Activated T-cell treated with anti-CD3 and anti-CD28 coated beads, Interleukin-2, amount 50 U/mL, for 1 hour (primary cell): ENCODE data around the gene HYKK.
"Not testable (repeated sequence)": the region's sequence is repeated elsewhere in the genome, so short reads cannot be mapped to it uniquely, and the experiment has no call there.

ENCODE experiments used
- DNase-seq: peaks from one replicate; pipeline ENCODE4 v3.0.0-alpha.2; 2020

Gene HYKK

DNA sequence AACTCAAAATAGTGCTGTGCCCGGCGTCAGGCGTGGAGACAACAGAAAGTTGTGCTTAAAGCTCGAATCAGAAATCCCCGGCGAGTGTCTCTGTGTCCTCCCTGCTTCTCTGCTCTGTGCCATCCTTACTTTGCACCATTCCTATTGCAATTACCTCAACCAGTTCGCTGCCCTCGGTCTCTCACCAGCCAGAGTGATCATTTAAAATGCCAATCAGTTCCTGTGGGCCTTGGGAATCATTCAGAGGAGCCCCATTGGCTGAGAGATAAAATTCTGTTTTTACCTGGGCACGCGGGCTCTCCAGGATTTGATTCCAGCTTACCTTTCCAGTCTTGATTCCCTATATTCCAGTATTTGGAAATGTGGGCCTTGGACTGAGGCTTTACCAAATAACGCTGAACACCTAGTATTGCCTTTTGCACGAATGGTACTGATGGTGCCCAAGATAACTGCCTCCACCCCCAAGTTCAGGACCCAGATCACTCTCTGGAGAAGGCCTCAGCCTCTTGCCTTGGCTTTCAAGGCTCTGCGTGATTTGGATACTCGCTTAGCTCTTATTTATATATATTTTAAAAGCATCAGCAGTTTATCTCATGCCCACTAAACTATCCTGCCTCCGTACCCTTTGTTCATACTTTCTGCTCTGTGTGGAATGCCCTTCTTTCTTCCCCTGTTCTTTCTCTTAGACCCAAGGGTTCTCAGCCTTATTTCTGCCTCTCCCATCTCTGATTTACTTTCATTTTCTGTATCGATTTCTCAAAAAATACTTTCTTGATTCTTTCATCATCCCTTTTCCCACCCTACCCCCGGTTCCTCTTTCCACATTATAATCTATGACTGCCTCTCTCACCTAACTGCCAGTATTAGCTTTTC lies 33.7 kb downstream of the HYKK start:
- no peak for DNase-seq

DNA sequence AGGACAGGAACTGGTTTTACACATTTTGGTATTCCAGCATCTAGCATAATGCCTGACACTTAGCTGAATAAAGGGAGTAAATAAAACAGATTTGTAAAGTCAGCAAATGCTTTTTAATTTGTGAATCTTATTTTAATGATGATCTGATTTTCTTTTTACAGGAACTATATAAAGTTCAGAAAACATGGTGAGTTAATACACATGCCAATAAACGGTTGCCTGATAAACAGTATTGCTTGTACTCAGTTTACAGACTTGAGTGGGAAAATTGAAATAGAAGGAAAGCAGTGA lies 34.3 kb downstream of the HYKK start:
- no peak for DNase-seq

DNA sequence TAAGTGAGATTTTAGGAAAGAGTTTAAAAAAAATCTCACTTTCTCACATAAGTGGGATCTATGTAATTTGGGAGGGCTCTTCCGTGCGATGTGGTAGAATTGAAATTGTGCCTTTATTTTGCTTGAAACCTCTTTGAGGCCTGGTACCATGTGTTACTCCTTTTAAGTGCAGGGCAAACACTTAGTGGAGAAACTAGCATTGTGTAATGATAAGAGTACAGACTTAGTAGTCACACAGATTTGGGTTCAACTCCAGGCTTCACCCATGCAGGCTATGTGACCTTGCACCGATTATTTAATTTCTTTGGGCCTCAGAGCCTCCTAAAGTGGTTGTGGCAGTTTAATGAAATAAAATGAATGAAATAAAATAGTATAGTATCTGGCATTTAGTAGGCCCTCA lies 35.3 kb downstream of the HYKK start:
- no peak for DNase-seq

DNA sequence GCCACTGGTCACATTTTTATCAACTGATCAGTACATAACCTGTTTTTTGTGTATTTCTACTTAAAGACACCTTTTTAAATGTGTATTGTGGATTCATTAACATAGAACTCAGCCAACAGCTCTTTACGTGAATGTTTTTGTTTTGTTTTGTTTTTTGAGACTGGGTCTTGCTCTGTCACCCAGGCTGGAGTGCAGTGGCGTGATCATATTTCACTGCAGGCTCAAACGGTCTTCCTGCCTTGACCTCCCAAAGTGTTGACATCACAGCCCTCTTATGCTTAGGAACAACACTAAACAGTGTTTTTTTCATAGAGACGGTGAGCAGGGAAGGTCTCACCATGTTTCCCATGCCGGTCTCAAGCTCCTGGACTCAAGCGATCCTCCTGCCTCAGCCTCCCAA lies 42.8 kb downstream of the HYKK start:
- no peak for DNase-seq

DNA sequence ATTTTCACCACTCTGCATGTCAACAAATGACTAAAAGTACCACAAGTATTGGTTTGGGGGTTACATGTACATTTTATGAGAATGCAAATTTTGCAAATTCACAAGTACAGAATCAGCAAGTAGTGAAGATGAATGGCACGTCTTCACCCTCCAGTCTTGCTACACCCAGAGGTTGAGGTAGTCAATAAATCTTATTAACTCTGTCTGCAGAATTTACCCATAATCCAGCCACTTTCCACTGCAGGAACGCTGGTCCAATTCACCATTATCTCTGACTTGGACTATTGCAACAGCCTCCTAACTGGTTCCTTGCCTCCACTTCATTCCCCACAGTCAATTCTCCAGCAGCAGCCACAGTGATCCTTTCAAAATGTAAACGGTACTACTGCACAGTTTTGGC lies 43.4 kb downstream of the HYKK start:
- no peak for DNase-seq

DNA sequence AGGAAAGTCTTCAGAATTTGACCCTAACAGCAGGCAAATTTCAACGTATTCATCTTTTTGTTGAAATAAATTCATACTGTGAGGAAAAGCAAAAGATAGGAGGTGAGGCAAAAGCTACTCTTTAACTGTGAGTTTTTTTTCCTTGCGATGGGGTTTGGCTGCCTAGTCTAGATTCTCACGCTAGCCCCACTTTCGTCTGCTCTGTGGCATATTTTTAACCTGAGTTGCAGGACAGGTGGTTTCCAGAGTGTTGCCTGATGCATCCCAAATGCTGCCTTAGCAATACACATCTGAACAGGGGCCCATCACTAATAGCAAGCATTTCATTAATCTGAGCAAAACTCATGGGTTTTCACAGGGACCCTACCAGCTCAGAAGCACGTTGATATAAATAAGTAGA lies 44.5 kb downstream of the HYKK start:
- DNase-seq, result no peak

DNA sequence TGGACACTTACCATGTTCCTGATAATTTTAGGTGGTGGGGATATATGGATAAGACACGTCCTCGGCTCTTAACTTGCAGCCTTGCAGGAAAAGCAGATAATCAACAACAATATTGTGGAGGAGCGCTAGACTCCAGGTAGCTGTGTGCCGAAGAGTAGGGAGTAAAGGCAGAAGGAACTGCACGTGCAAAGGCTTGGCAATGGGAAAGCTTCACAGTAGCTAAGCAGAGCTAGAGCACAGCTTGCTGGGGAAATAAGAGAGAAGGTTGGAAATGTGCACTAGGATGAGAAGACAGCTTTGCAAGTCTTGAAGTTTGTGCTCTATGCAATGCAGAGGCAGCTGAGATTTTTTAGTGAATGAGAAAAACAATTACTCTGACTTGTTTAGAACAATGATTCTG lies 45.2 kb downstream of the HYKK start:
- no peak for DNase-seq

DNA sequence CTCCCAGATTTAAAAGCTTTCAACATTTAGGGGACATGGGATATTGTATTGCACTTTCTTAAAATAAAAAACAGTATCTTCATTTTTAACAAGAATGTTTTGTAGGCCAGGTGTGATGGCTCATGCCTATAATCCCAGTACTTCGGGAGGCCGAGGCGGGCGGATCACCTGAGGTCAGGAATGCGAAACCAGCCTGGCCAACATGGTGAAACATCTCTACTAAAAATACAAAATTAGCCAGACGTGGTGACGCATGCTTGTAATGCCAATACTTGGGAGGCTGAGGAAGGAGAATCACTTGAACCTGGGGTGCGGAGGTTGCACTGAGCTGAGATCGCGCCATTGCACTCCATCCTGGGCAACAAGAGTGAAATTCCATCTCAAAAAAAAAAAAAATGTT lies 52.8 kb downstream of the HYKK start:
- DNase-seq, result not testable (repeated sequence)

DNA sequence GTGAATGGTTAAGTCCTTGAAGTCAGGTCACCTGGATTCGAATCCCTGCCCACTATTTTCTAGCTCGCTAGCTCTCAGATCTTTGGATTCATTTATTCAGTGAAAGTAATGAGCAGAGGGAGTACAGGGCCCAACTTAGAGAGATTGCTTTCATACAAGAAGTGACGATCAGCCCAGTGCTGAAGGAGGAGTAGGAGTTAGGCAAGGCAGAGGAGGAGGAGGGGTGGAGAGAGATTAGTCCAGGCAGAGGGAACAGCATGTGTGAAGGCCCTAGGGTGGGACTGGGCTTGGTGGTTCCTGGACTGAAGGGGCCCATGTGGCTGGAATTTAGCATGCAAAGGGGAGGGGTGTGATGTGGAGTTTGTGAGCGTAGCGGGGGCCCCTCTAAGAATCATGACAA lies 54.1 kb downstream of the HYKK start:
- no peak for DNase-seq

DNA sequence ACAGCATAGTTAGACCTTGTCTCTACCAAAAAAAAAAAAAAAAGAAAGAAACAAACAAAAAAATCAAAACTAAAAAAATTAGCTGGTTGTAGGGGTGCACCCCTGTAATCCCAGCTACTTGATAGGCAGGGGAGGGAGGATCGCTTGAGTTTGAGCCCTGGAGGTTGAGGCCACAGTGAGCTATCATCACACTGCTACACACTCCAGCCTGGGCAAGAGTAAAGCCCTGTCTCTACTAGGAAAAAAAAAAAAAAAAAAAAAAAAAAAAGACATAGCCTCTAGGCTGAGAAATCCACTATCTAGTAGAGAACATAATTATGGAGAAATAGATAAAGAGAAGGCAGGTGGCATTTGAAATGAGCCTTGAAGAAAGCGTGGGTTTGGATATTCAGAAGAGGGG lies 55.7 kb downstream of the HYKK start:
- no peak for DNase-seq

DNA sequence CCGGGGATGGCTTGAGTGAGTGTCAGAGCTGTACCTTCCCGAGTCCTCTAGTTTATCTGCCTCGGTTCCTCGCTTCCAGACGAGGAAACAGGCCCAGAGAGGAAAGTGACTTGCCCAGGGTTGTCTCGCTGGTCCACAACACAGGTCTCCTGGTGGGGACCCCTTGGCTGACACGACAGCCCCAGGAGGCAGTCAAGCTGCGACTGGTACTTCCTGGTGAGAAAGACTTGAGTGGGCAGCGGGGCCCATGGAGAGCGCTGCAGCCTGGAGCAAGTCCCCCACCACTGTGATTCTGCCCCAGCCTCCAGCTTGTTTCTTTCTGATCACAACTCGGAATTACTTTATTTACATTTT lies 57.3 kb downstream of the HYKK start:
- DNase-seq, result no peak

DNA sequence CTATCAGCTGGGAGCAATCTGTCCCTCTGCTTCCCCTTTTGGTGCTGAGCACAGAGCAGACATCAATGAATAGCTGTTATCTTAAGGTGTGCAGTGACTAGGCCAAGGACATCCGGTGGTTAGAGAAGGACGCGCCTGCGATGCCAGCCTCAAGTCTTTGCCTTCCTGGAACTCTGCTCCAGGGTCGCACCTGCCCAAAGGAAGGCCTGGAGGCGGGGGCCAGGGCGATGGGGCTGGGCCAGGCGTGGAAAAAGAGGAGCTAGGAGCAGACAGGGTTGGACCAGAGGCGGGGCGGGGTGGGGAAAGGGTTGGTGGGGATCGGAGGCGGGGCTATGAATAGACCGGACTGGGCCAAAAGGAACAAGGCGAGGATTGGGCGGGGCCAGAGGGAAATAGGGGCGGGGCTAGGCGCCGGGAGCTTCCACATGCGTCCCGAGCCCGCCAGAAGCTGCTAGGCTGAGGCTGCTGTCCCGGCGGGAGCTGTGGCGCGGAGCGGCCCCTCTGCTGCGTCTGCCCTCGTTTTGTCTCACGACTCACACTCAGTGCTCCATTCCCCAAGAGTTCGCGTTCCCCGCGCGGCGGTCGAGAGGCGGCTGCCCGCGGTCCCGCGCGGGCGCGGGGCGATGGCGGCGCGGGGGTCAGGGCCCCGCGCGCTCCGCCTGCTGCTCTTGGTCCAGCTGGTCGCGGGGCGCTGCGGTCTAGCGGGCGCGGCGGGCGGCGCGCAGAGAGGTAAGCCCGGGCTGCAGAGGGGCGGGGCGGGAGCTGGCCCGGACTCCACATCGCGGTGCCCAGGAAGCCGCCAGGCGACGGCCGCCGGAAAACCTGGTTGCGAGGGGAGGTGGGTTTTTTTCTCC lies 57.9 kb downstream of the HYKK start, which contains the start of gene CHRNA5:
TSS of gene CHRNA5 (plus strand) at position 424 of the 854 bp plus-strand sequence. CDS start at position 624, 200 bp downstream.
- DNase-seq, result peak; percentile 70

DNA sequence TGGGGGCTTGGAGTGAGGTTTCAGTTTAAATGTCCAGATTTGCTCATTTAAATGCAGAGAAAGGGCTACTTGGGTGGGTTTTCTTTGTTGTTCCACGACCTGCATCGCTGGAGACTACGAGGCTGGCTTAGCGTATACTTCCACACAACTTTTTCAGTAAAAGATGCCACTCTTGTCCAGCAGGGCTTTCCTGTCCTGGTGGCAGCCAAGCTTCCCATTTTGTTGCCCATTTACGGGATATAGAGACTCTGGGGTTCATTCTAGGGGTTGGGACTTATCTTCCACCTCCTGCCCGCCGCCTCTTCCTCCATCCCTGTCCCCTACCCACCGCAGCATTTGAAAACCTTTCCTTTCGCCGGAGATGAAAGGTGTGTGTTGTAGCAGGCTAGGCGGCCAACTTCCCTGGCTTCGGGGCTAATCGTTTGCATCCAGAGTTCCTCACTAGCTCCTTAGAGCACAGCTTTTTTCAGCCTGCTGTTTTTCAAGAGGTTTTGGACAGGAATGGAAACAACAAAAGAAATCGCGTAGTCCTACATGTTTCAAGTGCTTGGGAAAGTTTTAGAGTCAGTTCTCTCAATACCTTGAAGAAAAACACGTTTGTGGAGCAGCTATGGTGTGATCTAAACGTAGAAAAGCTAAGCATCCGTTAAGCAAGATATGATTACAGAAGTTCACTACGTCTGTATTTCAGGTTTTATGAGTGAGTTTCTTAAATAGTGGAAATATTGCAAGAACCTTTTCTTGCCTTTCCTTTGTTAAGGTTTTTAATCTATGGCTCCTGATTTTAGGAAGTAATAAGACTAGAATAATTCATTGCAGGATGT lies 58.8 kb downstream of the HYKK start:
- peak; percentile 21 for DNase-seq

DNA sequence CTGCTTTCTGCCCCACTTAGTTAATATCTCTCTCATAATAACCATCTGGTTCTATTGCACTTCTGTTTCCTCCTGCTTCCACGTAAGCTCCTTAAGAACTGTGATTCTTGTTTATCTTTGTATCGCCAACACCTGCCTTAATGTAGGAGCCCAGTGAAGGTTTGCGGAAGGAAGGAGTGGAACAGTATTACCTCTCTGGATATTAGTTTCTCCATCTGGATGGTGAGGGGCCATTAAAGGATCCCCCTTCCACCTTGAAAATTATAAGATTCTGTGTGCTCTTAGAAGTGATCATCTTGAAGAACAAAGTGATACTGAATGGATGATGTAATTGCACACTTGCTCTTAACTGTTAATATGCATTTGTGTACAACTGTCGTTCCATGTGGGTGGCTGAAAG lies 60.2 kb downstream of the HYKK start:
- no peak for DNase-seq

DNA sequence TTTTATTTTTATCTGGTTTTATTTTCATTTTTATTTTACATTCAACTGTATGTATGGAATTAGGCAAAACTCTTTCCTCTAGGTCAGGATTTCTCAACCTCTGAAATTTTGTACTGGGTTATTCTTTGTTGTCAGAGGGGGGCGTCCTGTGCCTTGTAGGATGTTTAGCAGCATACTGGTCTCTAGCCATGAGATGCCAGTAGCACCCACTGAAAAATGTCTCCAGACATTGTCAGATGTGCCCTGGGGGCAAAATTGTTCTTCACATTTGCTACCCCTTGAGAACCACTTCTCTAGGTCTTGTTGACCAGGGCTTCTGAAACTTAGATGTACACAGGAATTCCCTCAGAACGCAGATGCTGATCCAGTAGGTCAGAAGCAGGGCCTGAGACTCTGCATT lies 63.3 kb downstream of the HYKK start:
- no peak for DNase-seq

DNA sequence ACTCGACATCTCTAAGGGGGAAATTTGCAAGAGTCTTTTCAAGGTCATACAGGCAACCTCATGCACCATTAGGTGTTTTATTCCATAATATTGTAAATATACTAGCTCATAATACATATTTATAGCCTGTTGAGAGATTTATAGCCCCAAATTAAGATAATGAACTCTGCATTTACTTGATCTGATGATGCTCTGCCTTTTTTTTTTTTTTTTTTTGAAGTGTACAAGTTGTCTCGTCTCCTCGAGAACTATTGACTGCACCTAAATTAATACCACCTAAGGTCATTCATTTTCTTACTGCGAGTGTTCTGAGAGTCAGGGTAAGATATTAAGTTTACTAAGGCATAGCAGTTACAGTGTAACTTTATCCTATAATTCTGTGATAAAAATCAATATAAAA lies 64.0 kb downstream of the HYKK start:
- DNase-seq, result no peak

DNA sequence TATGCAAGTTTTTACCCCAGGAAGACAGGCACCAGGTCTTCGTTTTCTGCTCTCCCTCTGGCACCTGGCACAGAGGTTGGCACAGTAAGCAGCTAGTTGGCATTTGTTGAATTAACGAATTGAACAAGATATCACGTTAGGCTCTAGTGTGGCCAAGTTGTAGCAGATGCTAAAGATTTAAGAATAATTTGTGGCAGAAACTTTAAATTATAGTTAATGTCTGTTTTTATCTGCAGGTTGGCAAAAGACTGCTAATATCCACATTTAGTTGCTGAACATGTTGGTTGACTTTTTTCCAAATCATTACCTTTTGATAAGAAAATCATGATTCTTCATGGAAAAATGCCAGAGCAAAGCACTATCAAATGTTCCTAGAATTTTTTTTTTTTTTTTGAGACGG lies 66.0 kb downstream of the HYKK start:
- DNase-seq, result no peak

DNA sequence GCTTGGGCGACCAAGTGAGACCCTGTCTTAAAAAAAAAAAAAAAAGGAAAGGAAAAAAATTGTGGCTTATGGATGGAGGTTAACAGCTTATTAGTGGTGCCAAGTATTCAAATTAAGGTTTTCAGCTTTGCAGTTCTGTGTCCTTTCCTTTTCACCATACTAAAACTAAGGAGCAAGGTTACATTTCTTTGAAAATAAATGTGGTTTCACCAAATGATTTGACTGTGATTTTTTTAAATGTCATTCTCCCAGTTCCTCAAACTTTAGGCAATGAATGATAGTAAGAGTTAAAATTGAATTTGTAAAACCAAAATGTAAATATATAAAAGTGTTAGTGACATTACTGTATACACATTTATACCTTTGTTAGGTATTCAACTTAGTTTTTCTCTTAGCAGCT lies 67.6 kb downstream of the HYKK start:
- DNase-seq, result no peak
